Astrocyte of the hippocampus (primary cell): Measurements from ENCODE around the gene EEA1.
"Not testable (repeated sequence)": the region's sequence is repeated elsewhere in the genome, so short reads cannot be mapped to it uniquely, and the experiment has no call there.

Experiments
- DNase-seq: peaks from one replicate; pipeline ENCODE4 v3.0.0; 2011; ENCODE audit warnings: low read depth, low spot score

The EEA1 gene

GRCh38 chr12:92753976-92754885 lies 174.9 kb downstream of the EEA1 start:
- DNase-seq = no peak

- not testable (repeated sequence) for DNase-seq
Measured at GRCh38 chr12:92749691-92750090, 179.4 kb downstream of the EEA1 start.

GRCh38 chr12:92747151-92747550 lies 181.9 kb downstream of the EEA1 start:
- no peak for DNase-seq

GRCh38 chr12:92745856-92746550 lies 183.1 kb downstream of the EEA1 start:
- peak; percentile 95 for DNase-seq

DNA sequence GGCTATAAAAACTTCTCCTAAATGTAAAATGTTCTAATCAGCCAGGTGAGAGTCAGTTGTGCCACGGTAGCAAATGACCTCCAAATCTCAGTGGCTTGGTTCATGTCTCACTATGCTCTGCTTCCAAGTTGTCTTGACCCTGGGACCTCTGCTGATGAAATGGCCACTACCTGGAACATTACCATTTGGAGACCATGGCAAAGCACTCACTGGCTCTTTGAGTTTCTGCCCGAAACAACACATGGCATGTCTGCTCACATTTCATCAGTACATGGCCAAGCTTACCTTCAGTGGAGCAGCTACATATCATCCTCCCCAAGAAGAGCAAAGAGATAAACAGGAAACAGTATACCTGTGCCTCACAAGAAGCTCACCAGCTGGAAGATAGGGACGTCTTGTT lies 186.1 kb downstream of the EEA1 start:
- no peak for DNase-seq

DNA sequence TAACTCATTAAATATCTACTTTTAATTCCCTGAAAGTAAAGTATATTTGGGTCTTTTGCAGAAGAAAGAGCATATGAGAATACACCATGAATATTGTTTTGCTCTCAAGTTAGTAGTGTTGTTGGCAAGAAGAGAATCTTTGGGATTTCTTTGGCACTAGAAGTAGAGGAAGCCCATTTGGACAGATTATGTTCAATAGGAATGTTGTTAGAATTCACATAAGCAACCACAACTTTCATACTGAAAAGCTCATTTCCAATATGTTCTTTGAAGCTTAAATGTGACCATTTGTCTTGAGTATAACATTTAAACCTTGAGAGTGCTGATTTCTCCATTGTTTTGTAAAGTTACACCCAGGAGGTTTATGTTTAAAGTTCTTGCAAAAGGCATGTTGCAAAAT lies 188.7 kb downstream of the EEA1 start:
- DNase-seq = peak; percentile 31

GRCh38 chr12:92739113-92739512 lies 190.0 kb downstream of the EEA1 start:
- DNase-seq = no peak

DNA sequence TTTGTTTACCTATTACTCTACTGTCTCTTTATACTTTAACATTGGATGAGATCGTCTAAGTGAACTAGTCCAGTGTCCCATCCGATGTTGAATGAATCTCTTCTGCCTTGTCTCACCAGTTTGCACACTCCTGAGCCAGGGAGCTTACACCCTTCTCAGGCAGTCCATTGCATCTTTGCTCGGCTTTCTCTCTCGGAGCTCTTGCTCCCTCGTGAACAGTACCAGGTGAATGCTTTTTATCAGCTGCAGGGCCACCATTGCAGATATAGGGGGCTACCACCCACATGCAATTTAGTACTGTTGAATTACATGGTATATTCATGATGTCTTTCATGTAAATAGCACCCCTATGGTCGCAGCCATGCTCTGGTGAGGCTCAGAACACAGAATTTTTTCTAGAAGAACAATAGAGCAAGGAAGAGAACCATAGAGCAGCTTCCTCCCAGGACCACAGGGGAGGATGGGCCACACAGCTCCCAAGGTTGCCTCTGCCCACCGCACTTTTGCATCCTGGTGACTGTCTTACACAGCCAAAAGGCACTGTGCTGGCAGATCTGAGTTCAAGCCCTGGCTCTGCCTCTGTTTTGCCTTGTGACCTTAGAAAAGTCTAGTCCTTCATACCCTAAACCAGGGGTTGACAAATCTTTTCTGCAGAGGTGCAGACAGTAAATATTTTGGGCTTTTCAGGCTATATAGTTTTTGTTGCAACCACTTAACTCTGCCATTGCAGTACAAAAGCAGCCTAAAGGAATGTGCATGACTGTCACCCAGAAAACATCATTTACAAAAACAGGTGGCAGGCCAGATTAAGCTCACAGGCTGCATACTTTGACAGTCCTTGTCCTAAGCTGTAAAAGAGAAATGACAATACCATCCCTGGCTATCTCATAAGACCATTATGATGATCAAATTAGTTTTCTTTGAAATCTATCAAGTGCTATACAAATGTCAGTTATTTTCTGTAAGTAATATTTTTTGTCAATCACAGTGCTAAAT lies 190.9 kb downstream of the EEA1 start:
- no peak for DNase-seq

DNA sequence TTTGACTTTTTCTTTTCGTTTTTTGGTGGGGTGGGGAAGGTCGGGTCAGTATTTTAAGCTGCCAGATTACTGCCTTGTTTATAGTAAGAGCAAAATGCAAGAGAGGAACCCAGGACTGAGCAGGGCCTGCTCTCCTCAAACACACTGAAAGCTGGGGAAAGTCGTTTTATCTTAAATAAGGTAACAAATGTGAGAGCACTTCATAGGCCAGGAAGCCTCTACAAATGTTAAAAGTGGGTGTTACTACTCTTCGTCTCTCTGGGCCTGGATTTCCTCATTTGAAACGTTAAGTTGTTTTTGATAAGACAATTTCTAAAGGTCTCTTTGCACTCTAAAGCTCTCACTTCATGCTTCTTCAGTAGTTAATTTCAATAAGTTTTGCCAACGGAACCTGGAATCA lies 192.5 kb downstream of the EEA1 start:
- no peak for DNase-seq

DNA sequence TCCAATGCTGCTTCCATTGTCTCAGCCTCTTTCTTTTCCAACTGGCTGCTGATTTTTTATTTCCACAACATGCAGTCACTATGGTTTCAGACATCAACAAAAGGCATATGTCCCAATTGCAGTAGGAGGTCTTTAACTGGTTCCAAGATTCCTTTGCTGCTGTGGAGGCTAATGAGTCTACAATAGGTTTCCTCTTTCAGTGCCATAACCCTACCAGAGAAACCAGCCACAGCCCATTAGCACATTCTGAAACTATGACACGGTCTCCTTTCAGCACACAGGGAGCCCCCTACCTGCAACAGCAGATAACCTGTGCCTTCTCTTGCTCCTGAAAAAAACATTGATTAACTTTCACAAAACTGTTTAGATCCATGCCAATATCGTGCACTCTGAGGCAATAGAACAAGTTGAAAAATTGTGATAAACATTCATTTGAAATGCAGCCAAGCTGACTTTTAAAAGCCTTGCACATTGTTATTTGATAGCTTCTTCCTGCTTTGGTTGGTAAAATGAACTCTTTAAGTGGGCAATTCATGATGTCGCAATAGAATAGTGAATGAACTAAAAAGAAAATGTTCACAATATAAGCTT lies 193.9 kb downstream of the EEA1 start:
- peak; percentile 94 for DNase-seq

DNA sequence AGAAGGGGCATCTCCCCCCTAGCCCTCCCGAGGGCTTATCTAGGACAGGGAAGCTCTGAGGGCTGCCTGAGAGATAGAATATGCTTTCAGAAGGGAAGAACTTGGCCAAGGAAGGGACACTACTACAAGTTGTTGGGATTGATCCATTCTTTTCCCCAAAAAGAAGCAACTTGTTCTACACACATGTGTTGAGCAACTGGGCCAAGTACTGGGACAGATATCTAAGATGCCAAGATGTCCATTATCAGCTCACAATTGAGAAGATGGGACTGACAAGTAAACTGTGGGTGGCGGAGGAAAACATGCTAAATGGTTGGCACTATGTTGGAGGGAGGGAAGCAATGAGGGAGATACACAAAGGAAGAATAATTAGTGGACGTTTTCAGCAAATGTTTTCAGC lies 195.4 kb downstream of the EEA1 start:
- no peak for DNase-seq

GRCh38 chr12:92733181-92733580 lies 195.9 kb downstream of the EEA1 start:
- DNase-seq = no peak

DNA sequence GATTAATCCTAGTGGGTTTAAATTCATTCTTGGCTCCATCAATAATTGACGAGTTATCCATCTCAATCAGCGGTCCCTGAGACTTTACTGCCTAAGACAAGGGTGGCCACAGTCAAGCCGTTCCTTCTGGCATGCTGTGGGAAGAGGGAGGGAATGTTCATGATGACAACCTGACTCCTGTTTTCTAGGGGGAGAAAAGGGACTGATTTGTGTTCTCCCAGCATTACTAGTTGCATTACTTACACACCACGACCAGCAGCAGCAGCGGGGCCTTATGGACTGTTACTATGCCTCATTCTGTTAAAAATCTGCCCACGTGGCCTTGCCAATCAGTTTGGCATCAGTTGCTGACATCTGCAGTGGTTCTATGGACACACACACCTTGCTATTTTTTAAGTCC lies 196.4 kb downstream of the EEA1 start:
- DNase-seq = no peak

GRCh38 chr12:92732216-92732615 lies 196.9 kb downstream of the EEA1 start:
- DNase-seq = no peak

- no peak for DNase-seq
Measured at GRCh38 chr12:92730758-92731157, 198.3 kb downstream of the EEA1 start.

DNA sequence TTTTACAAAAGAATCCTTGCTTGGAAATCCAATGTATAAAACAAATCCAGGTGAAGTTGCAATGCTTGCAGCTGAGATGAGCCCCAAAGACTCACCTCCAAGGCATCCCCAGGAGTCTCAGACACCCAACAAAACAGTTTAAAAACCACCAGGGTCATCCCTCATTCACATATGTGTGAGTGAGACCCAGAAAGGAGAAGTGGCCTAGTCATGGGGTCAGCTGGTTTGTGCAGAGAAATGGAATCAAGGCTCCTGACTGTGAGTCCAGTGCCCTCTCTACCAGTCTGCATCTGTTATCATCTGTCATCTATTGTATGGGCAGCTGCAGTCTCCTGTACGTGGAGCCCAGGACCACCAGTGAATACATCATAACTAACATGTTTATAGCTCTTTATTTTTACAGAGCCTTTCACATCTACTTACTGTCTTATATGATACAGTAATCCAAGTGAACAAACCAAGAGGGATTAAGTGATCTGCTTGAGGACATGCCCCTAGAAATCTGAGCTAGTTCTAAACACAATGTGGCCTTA lies 199.3 kb downstream of the EEA1 start:
- DNase-seq = no peak

GRCh38 chr12:92726850-92727249 lies 202.2 kb downstream of the EEA1 start:
- no peak for DNase-seq

DNA sequence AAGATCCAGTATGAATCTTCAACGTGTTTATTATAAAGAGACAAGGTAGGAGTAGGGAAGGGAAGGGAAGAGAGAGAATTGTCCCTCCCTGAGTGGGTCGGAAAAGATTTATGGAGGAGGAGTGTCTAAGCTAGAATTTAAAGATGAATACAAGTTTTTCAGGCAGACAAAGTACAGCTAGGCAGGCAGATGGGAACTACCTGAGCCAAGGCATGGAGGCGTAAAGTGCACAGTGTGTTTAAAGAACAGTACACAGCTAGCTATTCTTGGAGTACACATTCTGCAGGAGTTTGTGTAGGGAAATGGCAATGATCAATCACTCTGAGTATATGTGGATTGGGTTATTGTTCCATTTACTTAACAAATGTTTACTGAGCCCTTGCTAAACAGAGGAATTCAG lies 206.2 kb downstream of the EEA1 start:
- no peak for DNase-seq

DNA sequence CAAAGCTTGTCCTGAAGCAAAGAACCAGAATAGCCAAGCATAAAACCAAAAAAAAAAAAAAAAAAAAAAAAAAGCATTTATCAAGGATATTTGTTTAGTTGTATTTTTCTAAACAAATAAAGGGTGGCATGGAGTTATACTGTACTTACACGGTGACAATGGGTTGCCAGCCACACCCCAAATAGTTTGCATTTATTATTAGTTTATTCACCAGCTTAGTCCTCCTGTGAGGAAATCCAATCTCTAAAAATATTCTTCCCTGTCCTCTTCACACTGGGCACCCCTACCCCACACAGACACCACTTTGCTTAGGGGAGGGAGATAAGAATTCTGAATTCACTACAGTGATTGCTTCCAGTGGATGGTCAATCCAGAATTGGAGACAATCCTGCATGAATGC lies 207.4 kb downstream of the EEA1 start:
- no peak for DNase-seq

- peak; percentile 72 for DNase-seq
Measured at GRCh38 chr12:92721130-92721529, 208.0 kb downstream of the EEA1 start.
